Left ventricle myocardium inferior (tissue), 1 donor: Measurements from ENCODE around the gene GPR142. TPM values are rescaled to one million over a fixed set of nuclear protein-coding genes. Genes with fewer than 3 reads are reported as not detected.
A peak's percentile ranks its signal among the peaks of the same experiment; 100 is the strongest.

Experiments
- DNase-seq: peaks from one replicate; pipeline ENCODE4 v3.0.0-alpha.2; 2020
- H3K27ac ChIP-seq: fragments of 200-600 bp; replicated peaks from 2 replicates; pipeline ENCODE4 v1.8.0; 2021
- H3K27me3 ChIP-seq: fragments of 200-600 bp; 2 replicates; pipeline ENCODE4 v1.8.0; 2021; ENCODE audit warnings: low read depth
- H3K36me3 ChIP-seq: fragments of 200-600 bp; 2 replicates; pipeline ENCODE4 v1.8.0; 2021
- H3K4me1 ChIP-seq: fragments of 200-600 bp; 2 replicates; pipeline ENCODE4 v1.8.0; 2021
- H3K4me3 ChIP-seq: fragments of 200-600 bp; 2 replicates; pipeline ENCODE4 v1.8.0; 2021; ENCODE audit warnings: mild to moderate bottlenecking, moderate library complexity
- H3K9me3 ChIP-seq: fragments of 200-600 bp; replicated peaks from 2 replicates; pipeline ENCODE4 v1.8.0; 2021
- intact Hi-C: fragments of 100-400 bp; cut with micrococcal nuclease; formaldehyde crosslinking; loops from one replicate; pipeline ENCODE4 v1.11.0; 2022
- total RNA-seq: library from RNA; stranded (reverse); fragmentation: NEBNext Ultra II Directional; extraction: Animal tissue kit (Norgen Biotek cat#: 25700); gene quantifications from one replicate; pipeline ENCODE4 v1.2.1, GENCODE V29; 2021
- TF ChIP-seq, protein P1 (sequence below): fragments of 200-600 bp; IDR thresholded peaks from 2 replicates; pipeline ENCODE4 v1.8.0; 2021; ENCODE audit warnings: antibody characterized with exemption, mild to moderate bottlenecking, borderline replicate concordance
- donor health status: DM: no; HTN: yes; CAD: no; lungs with severe emphysema.

Gene GPR142
- total RNA-seq, 1 donor from 2014 or later = not detected

DNA sequence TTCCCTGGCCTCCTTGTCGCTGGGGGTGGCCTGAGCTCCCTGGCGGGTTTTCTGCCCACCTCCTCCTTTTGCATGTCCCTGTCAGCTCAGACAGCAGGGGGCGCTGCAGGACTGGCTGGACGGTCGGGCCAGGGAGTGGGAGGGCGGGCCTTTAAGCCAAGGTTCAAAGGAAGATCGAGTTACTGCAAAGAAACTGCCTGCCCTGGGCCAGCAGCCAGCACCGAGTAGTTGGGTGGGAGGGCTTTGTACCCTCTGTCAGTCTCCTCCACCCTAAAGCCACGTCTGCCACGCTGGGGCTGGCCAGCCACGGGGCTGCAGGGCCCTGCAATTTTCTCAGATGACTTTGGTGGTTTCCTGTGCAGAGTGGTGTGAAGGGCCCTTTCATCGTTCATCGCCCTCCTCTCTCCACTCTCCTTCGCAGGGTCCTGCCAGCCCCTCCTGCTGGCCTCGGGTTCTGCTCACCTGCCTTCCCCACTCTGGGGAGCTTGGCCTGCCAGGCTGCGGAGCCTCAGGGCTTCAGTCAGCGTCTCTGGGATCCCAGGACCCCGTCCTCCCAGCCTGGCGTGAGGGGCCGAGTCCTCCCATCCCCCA is 12.3 kb downstream of the GPR142 start:
- Histone ChIP-seq H3K36me3 (no peaks in the 10 kb centered on the region), H3K27me3 (no peaks in the 10 kb centered on the region), H3K27ac (peak overlapping the region; percentile 8), H3K9me3 (no peaks in the 10 kb centered on the region), H3K4me3 (peak overlapping the region; percentile 32), H3K4me1 (peaks cover 21% of the 10 kb centered on the region)
- TF ChIP-seq, protein P1, sequence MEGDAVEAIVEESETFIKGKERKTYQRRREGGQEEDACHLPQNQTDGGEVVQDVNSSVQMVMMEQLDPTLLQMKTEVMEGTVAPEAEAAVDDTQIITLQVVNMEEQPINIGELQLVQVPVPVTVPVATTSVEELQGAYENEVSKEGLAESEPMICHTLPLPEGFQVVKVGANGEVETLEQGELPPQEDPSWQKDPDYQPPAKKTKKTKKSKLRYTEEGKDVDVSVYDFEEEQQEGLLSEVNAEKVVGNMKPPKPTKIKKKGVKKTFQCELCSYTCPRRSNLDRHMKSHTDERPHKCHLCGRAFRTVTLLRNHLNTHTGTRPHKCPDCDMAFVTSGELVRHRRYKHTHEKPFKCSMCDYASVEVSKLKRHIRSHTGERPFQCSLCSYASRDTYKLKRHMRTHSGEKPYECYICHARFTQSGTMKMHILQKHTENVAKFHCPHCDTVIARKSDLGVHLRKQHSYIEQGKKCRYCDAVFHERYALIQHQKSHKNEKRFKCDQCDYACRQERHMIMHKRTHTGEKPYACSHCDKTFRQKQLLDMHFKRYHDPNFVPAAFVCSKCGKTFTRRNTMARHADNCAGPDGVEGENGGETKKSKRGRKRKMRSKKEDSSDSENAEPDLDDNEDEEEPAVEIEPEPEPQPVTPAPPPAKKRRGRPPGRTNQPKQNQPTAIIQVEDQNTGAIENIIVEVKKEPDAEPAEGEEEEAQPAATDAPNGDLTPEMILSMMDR = peak; percentile 98
- peak; percentile 91 for DNase-seq
- intact Hi-C loops = loop anchor here (2.0 kb wide), 1 partner anchor 77 kb away; no protein-coding TSS in a partner anchor

DNA sequence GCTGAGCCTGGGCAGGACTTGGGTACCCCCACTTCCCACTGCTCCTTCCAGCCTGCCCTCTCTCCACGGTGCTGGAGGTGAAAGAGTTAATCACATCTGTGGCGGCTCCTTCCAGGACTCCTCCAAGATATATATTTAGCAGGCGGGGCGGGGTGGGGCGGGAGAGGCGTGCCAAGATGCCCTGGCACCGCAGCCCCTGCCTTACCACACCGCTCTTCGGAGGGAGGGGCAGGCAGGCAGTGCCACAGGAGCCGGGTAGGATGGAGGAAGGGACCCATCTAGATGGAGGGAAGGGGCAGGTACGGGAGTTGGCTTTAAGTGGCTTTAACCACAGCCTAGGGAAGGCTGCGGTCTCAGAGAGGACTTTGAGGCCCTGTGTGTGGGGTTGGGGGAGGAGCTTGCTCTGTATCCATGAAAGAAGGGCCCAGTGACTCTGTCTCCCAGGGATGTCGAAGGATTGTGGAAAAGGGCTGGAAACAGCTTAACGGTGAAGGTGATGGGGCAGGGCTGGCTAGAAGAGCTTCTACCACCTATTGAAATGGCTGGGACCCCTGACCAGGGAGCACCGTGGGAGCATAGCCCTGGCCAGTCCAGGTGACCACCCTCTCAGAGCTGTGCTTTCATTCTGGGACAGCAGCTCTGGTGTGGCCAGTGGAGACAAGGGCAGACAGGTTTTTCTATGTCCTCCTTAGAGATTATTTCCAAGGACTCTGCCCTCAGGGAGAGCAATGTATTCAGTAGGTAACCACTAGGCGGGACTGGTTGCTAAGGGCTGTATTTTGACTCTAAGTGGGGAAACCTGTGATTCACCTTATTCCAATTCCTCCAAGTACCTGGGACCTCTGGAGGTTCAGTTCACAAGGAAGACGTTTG is 13.0 kb downstream of the GPR142 start:
- Histone ChIP-seq H3K4me3 (peak overlapping the region; percentile 32), H3K27me3 (no peaks in the 10 kb centered on the region), H3K4me1 (peaks cover 21% of the 10 kb centered on the region), H3K36me3 (no peaks in the 10 kb centered on the region), H3K9me3 (no peaks in the 10 kb centered on the region), H3K27ac (peak overlapping the region; percentile 31)
- intact Hi-C loops = no loop called here
- TF ChIP-seq, protein P1 = no peak
- DNase-seq = no peak

DNA sequence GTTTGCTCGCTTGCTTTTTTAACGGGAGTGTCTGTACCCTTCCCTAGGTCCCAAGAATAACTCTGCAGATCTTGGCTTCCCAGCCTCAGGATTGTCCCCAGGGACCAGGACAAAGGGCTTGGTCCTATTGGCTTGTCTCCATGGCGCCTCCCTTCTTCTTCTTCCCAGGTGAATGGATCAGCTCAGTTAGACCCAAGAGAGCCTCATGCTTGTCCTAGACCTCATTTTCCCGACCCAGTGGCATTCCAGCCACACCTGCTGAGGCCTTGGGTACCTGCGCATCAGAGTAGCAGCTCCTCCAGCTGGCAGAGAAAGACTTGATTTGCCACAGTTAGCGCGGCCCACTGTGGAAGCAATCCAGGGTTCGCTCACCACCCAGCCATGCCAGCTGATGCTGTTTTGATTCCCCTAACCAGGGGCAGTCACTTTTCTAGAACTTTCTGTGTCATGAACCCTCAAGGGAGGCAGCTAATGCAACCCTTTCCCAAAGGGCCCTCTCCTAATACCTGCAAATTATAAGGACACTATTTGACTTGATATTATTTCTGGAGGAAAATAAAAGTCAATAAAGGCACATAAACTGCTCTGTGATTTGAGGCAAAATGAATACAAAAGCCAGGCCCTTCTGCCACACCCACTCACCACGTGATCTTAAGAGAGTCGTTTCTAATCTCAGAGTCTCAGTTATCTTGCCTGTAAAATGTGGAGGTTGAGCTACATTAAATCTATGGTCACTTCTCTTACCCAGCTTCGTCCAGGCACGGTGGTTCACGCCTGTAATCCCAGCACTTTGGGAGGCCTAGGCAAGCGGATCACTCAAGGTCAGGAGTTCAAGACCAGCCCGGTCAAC is 13.9 kb downstream of the GPR142 start:
- Histone ChIP-seq H3K9me3 (no peaks in the 10 kb centered on the region), H3K36me3 (no peaks in the 10 kb centered on the region), H3K4me3 (no peak overlapping the region), H3K27ac (peak overlapping the region; percentile 31), H3K4me1 (peaks cover 26% of the 10 kb centered on the region), H3K27me3 (no peaks in the 10 kb centered on the region)
- TF ChIP-seq, protein P1 = no peak
- intact Hi-C loops = no loop called here
- DNase-seq = no peak

DNA sequence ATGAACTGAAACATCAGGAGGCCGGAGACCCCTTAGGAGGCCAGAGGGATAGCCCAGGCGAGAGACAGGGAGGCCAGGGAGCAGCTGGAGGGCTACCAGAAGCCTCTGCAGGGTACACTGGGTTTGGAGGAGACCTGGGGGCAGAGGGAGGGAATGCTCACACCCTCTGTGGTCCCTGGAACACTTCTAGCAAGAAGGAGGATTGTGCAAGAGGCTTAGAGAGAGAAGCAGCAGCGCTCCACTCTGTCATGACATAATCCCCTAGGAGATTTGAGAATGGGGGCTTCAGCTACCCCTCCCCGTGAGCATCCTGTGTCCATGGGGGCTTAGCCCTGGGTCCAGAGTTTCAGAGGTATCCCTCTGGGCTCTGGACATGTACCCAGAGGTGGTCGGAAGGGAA is 15.8 kb downstream of the GPR142 start:
- intact Hi-C loops = no loop called here
- TF ChIP-seq, protein P1 = no peak
- no peak for DNase-seq
- no peaks in the 10 kb centered on the region for H3K36me3 ChIP-seq
- peaks cover 38% of the 10 kb centered on the region for H3K4me1 ChIP-seq
- H3K27me3 ChIP-seq = no peaks in the 10 kb centered on the region
- no peaks in the 10 kb centered on the region for H3K9me3 ChIP-seq
- no peak overlapping the region for H3K27ac ChIP-seq
- no peak overlapping the region for H3K4me3 ChIP-seq

DNA sequence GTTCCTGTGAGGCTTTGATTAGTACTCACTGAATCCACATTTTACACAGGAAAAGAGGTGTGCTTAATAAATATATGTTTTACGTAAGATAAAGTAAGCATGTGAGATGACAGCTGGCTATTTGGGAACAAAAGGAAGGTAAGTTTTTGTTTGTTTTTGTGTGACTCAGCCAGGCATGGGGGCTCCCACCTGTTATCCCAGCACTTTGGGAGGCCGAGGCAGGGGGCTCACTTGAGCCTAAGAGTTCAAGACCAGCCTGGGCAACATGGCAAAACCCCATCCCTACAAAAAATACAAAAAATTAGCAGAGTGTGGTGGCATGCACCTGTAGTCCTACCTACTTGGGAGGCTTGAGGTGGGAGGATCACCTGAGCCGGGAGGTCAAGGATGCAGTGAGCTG is 17.9 kb downstream of the GPR142 start:
- peaks cover 27% of the 10 kb centered on the region for H3K4me1 ChIP-seq
- intact Hi-C loops = no loop called here
- no peak overlapping the region for H3K4me3 ChIP-seq
- TF ChIP-seq, protein P1 = no peak
- no peaks in the 10 kb centered on the region for H3K27me3 ChIP-seq
- no peaks in the 10 kb centered on the region for H3K9me3 ChIP-seq
- no peaks in the 10 kb centered on the region for H3K36me3 ChIP-seq
- DNase-seq = no peak
- H3K27ac ChIP-seq = no peak overlapping the region
